ENCODE measurements around the gene ACOXL.

- TF ChIP-seq, protein P1, sequence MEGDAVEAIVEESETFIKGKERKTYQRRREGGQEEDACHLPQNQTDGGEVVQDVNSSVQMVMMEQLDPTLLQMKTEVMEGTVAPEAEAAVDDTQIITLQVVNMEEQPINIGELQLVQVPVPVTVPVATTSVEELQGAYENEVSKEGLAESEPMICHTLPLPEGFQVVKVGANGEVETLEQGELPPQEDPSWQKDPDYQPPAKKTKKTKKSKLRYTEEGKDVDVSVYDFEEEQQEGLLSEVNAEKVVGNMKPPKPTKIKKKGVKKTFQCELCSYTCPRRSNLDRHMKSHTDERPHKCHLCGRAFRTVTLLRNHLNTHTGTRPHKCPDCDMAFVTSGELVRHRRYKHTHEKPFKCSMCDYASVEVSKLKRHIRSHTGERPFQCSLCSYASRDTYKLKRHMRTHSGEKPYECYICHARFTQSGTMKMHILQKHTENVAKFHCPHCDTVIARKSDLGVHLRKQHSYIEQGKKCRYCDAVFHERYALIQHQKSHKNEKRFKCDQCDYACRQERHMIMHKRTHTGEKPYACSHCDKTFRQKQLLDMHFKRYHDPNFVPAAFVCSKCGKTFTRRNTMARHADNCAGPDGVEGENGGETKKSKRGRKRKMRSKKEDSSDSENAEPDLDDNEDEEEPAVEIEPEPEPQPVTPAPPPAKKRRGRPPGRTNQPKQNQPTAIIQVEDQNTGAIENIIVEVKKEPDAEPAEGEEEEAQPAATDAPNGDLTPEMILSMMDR (IDR thresholded peaks at IDR 0.05; ENCODE audit: insufficient read depth, low read depth, low read length): no peak
- TF ChIP-seq EZH2 (IDR thresholded peaks at IDR 0.05; ENCODE audit: insufficient read depth, low read length): no peak
These were observed 303.6 kb downstream of the ACOXL start for GRCh38 chr2:111035830-111036441.

Measured in astrocyte (in vitro differentiated cells and primary cell).